ENCODE measurements around the gene CFAP126. TPM values are rescaled to one million over a fixed set of nuclear protein-coding genes. Genes with fewer than 3 reads are reported as not detected.
"Not testable (repeated sequence)": the region's sequence is repeated elsewhere in the genome, so short reads cannot be mapped to it uniquely, and the experiment has no call there.

Gene CFAP126
- total RNA-seq, 1 donor, result not detected

GRCh38 chr1:161350671-161351070 is 17.0 kb downstream of the CFAP126 start:
- H3K9me3 ChIP-seq (ENCODE audit: low read depth, low read length), result no peaks in the 10 kb centered on the region
- no peaks in the 10 kb centered on the region for H3K27me3 ChIP-seq (ENCODE audit: insufficient read depth, low read length)
- H3K4me3 ChIP-seq (ENCODE audit: low read length), result no peak overlapping the region
- peaks cover 13% of the 10 kb centered on the region for H3K4me1 ChIP-seq (ENCODE audit: insufficient read depth, low read length)

DNA sequence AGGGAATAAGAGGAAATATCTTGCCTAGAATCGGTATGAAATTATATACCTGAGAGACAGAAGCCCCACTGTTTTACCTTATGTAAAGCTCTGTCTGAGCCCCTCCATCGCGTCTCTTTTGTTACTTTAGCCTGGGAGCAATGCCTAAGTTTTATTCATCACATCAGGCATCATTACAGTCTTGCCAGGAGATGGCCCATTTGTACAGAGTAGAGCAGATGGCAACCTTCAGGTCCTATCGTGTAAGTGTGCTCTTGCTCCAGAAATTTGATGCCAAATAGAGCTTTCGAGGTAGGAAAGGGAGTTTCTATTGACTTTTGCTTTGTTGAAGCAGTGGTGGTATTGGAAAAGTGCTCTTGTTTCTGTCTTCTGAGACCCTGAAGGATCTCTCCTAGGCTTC is 24.9 kb downstream of the CFAP126 start:
- no peak overlapping the region for H3K4me3 ChIP-seq (ENCODE audit: low read length)
- H3K4me1 ChIP-seq (ENCODE audit: insufficient read depth, low read length), result no peaks in the 10 kb centered on the region
- H3K9me3 ChIP-seq (ENCODE audit: low read depth, low read length), result no peaks in the 10 kb centered on the region
- no peaks in the 10 kb centered on the region for H3K27me3 ChIP-seq (ENCODE audit: insufficient read depth, low read length)

DNA sequence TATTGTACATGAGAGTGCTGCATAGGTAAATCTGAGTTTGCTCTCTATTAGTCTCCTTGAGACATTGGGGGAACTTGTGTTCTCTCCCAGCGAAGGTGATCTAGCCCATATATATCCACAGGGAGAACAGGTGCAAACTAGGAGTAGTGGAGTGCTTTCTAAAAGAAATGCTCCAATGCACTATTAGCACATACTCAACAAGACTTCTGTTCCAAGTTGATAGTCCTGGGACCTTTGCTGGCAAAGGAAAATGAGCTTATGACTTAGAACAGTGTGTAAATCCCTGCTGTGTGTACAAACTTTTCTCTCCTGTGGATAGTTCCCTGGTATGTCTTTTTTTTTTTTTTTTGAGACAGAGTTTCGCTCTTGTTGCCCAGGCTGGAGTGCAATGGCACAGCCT is 25.5 kb downstream of the CFAP126 start:
- no peaks in the 10 kb centered on the region for H3K27me3 ChIP-seq (ENCODE audit: insufficient read depth, low read length)
- H3K4me1 ChIP-seq (ENCODE audit: insufficient read depth, low read length), result no peaks in the 10 kb centered on the region
- H3K9me3 ChIP-seq (ENCODE audit: low read depth, low read length), result no peaks in the 10 kb centered on the region
- no peak overlapping the region for H3K4me3 ChIP-seq (ENCODE audit: low read length)

DNA sequence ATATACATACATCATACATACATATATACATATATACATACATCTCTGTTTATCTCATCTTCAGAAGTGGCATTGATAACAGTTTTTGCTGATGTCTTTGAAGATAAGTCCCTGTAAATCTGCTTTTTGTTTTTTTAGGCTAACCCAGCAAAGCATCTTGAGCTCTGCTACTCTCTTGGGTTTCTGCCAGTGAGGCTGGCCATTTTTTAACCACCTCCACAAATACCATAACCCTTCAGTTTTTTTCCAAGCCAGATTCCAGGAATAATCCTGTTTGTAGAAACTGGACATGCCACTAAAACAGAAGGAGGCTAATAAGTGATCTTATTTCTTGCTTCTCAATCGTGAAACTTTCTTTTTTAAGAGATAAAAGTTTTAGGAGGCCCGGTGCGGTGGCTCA is 31.9 kb downstream of the CFAP126 start:
- no peaks in the 10 kb centered on the region for H3K9me3 ChIP-seq (ENCODE audit: low read depth, low read length)
- no peak overlapping the region for H3K4me3 ChIP-seq (ENCODE audit: low read length)
- H3K4me1 ChIP-seq (ENCODE audit: insufficient read depth, low read length), result no peaks in the 10 kb centered on the region
- H3K27me3 ChIP-seq (ENCODE audit: insufficient read depth, low read length), result no peaks in the 10 kb centered on the region

- H3K4me1 ChIP-seq (ENCODE audit: insufficient read depth, low read length), result no peaks in the 10 kb centered on the region
- H3K9me3 ChIP-seq (ENCODE audit: low read depth, low read length), result no peaks in the 10 kb centered on the region
- no peaks in the 10 kb centered on the region for H3K27me3 ChIP-seq (ENCODE audit: insufficient read depth, low read length)
- H3K4me3 ChIP-seq (ENCODE audit: low read length), result no peak overlapping the region
These were observed 34.5 kb downstream of the CFAP126 start for GRCh38 chr1:161333166-161333565.

- H3K4me3 ChIP-seq (ENCODE audit: low read length), result no peak overlapping the region
- H3K4me1 ChIP-seq (ENCODE audit: insufficient read depth, low read length), result no peaks in the 10 kb centered on the region
- H3K27me3 ChIP-seq (ENCODE audit: insufficient read depth, low read length), result no peaks in the 10 kb centered on the region
- no peaks in the 10 kb centered on the region for H3K9me3 ChIP-seq (ENCODE audit: low read depth, low read length)
These were observed 37.3 kb downstream of the CFAP126 start for GRCh38 chr1:161330346-161330745.

- H3K27me3 ChIP-seq (ENCODE audit: insufficient read depth, low read length), result no peaks in the 10 kb centered on the region
- H3K4me3 ChIP-seq (ENCODE audit: low read length), result no peak overlapping the region
These were observed 43.7 kb downstream of the CFAP126 start for GRCh38 chr1:161324020-161324419.

DNA sequence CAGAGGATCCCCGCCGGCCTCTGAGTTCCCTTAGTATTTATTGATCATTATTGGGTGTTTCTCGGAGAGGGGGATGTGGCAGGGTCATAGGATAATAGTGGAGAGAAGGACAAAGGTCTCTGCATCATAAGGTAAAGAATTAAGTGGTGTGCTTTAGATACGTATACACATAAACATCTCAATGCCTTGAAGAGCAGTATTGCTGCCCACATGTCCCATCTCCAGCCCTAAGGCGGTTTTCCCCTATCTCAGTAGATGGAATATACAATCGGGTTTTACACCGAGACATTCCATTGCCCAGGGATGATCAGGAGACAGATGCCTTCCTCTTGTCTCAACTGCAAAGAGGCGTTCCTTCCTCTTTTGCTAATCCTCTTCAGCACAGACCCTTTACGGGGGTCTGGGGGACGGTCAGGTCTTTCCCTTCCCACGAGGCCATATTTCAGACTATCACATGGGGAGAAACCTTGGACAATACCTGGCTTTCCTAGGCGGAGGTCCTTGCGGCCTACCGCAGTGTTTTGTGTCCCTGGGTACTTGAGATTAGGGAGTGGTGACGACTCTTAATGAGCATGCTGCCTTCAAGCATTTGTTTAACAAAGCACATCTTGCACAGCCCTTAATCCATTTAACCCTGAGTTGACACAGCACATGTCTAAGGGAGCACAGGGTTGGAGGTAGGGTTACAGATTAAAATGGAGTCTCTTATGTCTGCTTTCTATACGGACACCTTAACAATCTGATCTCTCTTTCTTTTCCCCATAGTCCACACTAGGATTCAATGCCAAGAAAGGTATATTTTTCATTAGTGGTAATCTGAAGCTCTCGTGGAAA is 51.6 kb downstream of the CFAP126 start:
- H3K9me3 ChIP-seq (ENCODE audit: low read depth, low read length); H3K4me3 ChIP-seq (ENCODE audit: low read length); H3K27me3 ChIP-seq (ENCODE audit: insufficient read depth, low read length): not testable (repeated sequence)
- H3K4me1 ChIP-seq (ENCODE audit: insufficient read depth, low read length), result peaks cover 13% of the 10 kb centered on the region

More at GRCh38 chr1:161324020-161324419, 43.7 kb downstream of the CFAP126 start:
- Histone ChIP-seq H3K4me1 (ENCODE audit: insufficient read depth, low read length) (no peaks in the 10 kb centered on the region), H3K9me3 (ENCODE audit: low read depth, low read length) (no peaks in the 10 kb centered on the region)

Other genes with a start within 250 kb of the CFAP126 start
- gene PFDN2, start 249.8 kb downstream of the CFAP126 start, total RNA-seq, result 20.0 TPM
- 9.0 TPM for gene NIT1, start 249.8 kb downstream of the CFAP126 start, total RNA-seq
- 27.2 TPM for gene DEDD, start 235.2 kb downstream of the CFAP126 start, total RNA-seq
- gene UFC1, start 213.9 kb downstream of the CFAP126 start, total RNA-seq, result 118 TPM
- 11.1 TPM for gene USP21, start 208.4 kb downstream of the CFAP126 start, total RNA-seq
- 5.1 TPM for gene PPOX, start 201.4 kb downstream of the CFAP126 start, total RNA-seq
- 18.7 TPM for gene B4GALT3, start 190.4 kb downstream of the CFAP126 start, total RNA-seq
- gene ADAMTS4, start 168.8 kb downstream of the CFAP126 start, total RNA-seq, result 0.21 TPM
- gene NDUFS2, start 165.5 kb downstream of the CFAP126 start, total RNA-seq, result 38.0 TPM
- gene FCER1G, start 152.6 kb downstream of the CFAP126 start, total RNA-seq, result 190 TPM
- gene APOA2, start 144.2 kb downstream of the CFAP126 start, total RNA-seq, result not detected
- 10.0 TPM for gene TOMM40L, start 141.8 kb downstream of the CFAP126 start, total RNA-seq
- 0.31 TPM for gene NR1I3, start 129.7 kb downstream of the CFAP126 start, total RNA-seq
- not detected for gene PCP4L1, start 109.1 kb downstream of the CFAP126 start, total RNA-seq
- 1.0 TPM for gene MPZ, start 57.9 kb downstream of the CFAP126 start, total RNA-seq
- gene SDHC, start 53.5 kb downstream of the CFAP126 start, total RNA-seq, result 22.7 TPM
- gene FCGR2A, start 137.6 kb upstream of the CFAP126 start, total RNA-seq, result 182 TPM
- gene HSPA6, start 156.7 kb upstream of the CFAP126 start, total RNA-seq, result 2.8 TPM
- 27.8 TPM for gene FCGR3A, start 181.9 kb upstream of the CFAP126 start, total RNA-seq